ENCODE data around the gene PLN.

- TF ChIP-seq CTCF (IDR thresholded peaks at IDR 0.05; ENCODE audit: low read depth, low read length, poor library complexity, severe bottlenecking) (no peak), EZH2phosphoT487 (IDR thresholded peaks at IDR 0.05; ENCODE audit: borderline replicate concordance, low read length) (no peak)
Measured at GRCh38 chr6:118523216-118523615, 24.9 kb upstream of the PLN start.

All from DOHH2 (cell line).